HG03103 (cell line): ENCODE measurements around the gene ABCC3.
"Not testable (repeated sequence)": the region's sequence is repeated elsewhere in the genome, so short reads cannot be mapped to it uniquely, and the experiment has no call there.

Experiments used
- ATAC-seq: cut with Tn5 transposase; IDR thresholded peaks from one replicate; pipeline ENCODE4 v1.9.1; 2021; ENCODE audit warnings: low read depth; ENCODE audit not compliant: unreplicated experiment

ABCC3 gene

GRCh38 chr17:50664788-50665458, 30.2 kb downstream of the ABCC3 start:
- no peak for ATAC-seq

DNA sequence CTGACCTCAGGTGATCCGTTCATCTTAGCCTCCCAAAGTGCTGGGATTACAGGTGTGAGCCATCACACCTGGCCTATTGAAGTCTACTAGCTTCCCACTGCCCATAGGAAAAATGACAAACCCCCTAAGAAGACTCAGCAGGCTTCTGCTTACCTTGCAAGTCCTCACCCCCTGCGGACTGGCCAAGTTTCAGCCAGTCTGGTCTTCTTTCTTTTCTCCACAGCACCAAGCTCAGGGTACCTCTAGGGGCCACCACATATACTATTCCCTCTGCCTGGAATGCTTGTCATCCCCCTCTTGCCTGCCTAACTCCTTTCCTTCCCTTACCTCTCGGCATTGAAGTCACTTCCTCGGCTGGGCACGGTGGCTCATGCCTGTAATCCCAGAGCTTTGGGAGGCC, 31.2 kb downstream of the ABCC3 start:
- ATAC-seq = no peak

DNA sequence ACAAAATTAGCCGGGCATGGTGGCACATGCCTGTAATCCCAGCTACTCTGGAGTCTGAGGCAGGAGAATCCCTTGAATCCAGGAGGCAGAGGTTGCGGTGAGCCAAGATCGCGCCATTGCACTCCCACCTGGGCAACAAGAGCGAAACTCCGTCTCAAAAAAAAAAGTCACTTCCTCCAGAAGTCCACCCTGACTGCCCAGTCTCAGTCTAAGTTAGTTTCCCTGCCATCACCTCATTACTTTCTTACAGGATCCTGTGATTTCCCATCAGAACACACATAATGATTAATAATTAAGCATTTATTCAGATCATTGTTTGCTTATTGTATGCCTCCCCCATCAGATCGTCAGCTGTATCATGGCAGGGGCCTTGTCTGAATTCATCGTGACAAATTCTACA, 31.6 kb downstream of the ABCC3 start:
- ATAC-seq = no peak

GRCh38 chr17:50667259-50668024, 32.8 kb downstream of the ABCC3 start:
- no peak for ATAC-seq

DNA sequence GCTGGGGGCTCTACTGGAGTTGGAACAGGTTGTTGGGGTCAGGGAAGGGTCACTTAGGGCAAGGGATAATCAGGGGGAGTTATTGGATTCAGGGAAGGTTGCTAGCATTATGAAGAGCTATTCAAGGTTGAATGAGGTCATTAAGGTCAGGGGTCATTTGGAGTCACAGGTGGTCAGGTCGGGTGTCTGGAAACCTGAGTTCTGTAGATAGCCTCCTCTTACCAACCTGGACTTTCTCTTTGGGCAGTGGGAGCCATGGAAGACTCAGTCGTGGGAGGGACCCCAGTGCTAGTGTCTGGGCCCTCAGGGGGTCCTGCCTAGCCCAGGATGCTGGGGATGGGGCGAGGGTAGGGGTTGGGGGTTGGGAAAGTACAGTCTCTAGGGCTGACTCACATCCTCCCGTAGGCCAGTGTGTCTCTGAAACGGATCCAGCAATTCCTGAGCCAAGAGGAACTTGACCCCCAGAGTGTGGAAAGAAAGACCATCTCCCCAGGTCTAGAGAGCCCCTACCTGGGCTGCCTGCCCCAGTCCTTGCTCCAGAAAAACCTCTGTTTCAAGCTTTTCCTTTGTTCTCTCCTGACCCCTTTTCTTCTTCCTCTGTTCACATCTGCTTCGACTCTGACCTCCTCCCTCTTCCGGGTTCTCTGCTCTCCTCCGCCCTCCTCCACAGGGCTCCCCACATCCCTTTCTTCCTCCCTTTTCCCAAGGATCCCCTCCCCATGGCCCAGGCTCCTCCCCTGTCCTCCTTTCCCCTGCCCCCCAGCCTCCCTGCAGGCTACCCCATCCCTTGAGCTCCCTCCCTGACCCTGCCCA, 33.5 kb downstream of the ABCC3 start:
- ATAC-seq = no peak

- ATAC-seq = no peak
Measured at GRCh38 chr17:50668838-50669581, 34.3 kb downstream of the ABCC3 start.

- no peak for ATAC-seq
Measured at GRCh38 chr17:50672071-50672470, 37.4 kb downstream of the ABCC3 start.

- ATAC-seq = no peak
Measured at GRCh38 chr17:50672831-50673551, 38.3 kb downstream of the ABCC3 start.

- no peak for ATAC-seq
Measured at GRCh38 chr17:50675190-50675589, 40.5 kb downstream of the ABCC3 start.

- no peak for ATAC-seq
Measured at GRCh38 chr17:50675627-50676026, 40.9 kb downstream of the ABCC3 start.

GRCh38 chr17:50676065-50676975, 41.6 kb downstream of the ABCC3 start:
- no peak for ATAC-seq

- no peak for ATAC-seq
Measured at GRCh38 chr17:50677851-50678375, 43.2 kb downstream of the ABCC3 start.

DNA sequence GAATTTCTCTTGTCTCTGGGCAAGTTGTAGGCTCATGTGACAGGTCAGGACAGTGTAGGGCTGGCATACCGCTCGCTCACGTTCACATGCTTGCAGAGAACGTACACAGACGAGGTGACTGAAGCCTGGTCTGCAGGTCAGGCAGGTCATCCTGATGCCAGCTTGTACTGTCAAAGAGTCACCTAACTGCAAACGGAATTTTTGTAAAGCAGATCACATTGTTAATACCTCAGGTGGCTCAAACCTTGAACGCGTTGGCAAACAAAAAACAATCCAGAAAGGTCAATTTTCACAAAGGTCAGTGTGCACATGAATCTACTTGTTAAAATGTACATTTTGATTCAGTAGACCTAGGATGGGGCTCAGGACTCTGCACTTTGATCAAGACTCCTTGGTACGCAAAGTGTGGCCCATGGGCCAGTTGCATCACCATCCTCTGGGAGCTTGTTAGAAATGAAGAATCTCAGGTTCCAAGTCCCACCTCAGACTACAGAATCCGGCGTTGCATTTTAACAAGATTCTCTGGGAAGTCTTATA, 44.4 kb downstream of the ABCC3 start:
- no peak for ATAC-seq

- ATAC-seq = no peak
Measured at GRCh38 chr17:50680126-50680525, 45.4 kb downstream of the ABCC3 start.

- not testable (repeated sequence) for ATAC-seq
Measured at GRCh38 chr17:50680543-50681262, 46.0 kb downstream of the ABCC3 start.

- no peak for ATAC-seq
Measured at GRCh38 chr17:50681263-50682200, 46.9 kb downstream of the ABCC3 start.

- ATAC-seq = no peak
Measured at GRCh38 chr17:50682441-50682840, 47.8 kb downstream of the ABCC3 start.
